ENCODE data around the gene CCDC85C.

Gene CCDC85C

GRCh38 chr14:99454246-99454645 is 149.8 kb downstream of the CCDC85C start:
- TF ChIP-seq CTCF (conservative IDR thresholded peaks at IDR 0.05; ENCODE audit: low read length), result no peak
- H3K4me3 ChIP-seq (ENCODE audit: low read length), result no peak overlapping the region
- no peak for DNase-seq (ENCODE audit: low read depth)

- no peak for DNase-seq (ENCODE audit: low read depth)
- H3K4me3 ChIP-seq (ENCODE audit: low read length), result no peak overlapping the region
- no peak for TF ChIP-seq CTCF (conservative IDR thresholded peaks at IDR 0.05; ENCODE audit: low read length)
Measured at GRCh38 chr14:99452968-99453367, 151.0 kb downstream of the CCDC85C start.

- no peak overlapping the region for H3K4me3 ChIP-seq (ENCODE audit: low read length)
- no peak for DNase-seq (ENCODE audit: low read depth)
- no peak for TF ChIP-seq CTCF (conservative IDR thresholded peaks at IDR 0.05; ENCODE audit: low read length)
Measured at GRCh38 chr14:99451234-99451633, 152.8 kb downstream of the CCDC85C start.

- TF ChIP-seq CTCF (conservative IDR thresholded peaks at IDR 0.05; ENCODE audit: low read length), result no peak
- DNase-seq (ENCODE audit: low read depth), result no peak
- H3K4me3 ChIP-seq (ENCODE audit: low read length), result no peak overlapping the region
Measured at GRCh38 chr14:99450266-99450665, 153.7 kb downstream of the CCDC85C start.
